ENCODE results near the gene VPS26C. TPM values are rescaled to one million over a fixed set of nuclear protein-coding genes. Genes with fewer than 3 reads are reported as not detected.

VPS26C gene
- total and polyA plus RNA-seq, 4 donors: 19.8 to 61.1 (median 42.9) TPM

GRCh38 chr21:37237764-37238163 lies 29.4 kb downstream of the VPS26C start:
- H3K36me3 ChIP-seq (ENCODE audit: control insufficient read depth in 4 of 4, insufficient read depth in 4 of 4, low read length in 4 of 4): peaks cover 5 to 23% (median 17%) of the 10 kb centered on the region in 4 donors
- H3K4me3 ChIP-seq: no peak overlapping the region
- no peak for TF ChIP-seq CTCF (IDR thresholded peaks at IDR 0.05; ENCODE audit: control extremely low read depth, extremely low read depth)
- DNase-seq: no peak
- no peak overlapping the region for H3K27ac ChIP-seq (ENCODE audit: low read depth in 1 of 2, low read length in 1 of 2)
- no peaks in the 10 kb centered on the region for H3K9me3 ChIP-seq (ENCODE audit: control insufficient read depth in 4 of 4, insufficient read depth in 3 of 4, low read length in 3 of 4)
- ATAC-seq (ENCODE audit: insufficient read depth, low FRiP score): no peak
- 38 to 42% methylated on average over 4 of the region's 4 CpGs for WGBS, 2 donors
- H3K4me1 ChIP-seq (ENCODE audit: control insufficient read depth in 5 of 5, insufficient read depth in 5 of 5, low read length in 5 of 5): no peaks in the 10 kb centered on the region
- no peak overlapping the region for H3K9ac ChIP-seq (ENCODE audit: insufficient read depth in 1 of 2, low read length in 2 of 2)
- no peaks in the 10 kb centered on the region for H3K27me3 ChIP-seq (ENCODE audit: control insufficient read depth in 3 of 3, insufficient read depth in 3 of 3, low read length in 2 of 3)

- Histone ChIP-seq H3K9me3 (ENCODE audit: control insufficient read depth in 4 of 4, insufficient read depth in 3 of 4, low read length in 3 of 4) (no peaks in the 10 kb centered on the region), H3K27me3 (ENCODE audit: control insufficient read depth in 3 of 3, insufficient read depth in 3 of 3, low read length in 2 of 3) (no peaks in the 10 kb centered on the region), H3K27ac (ENCODE audit: low read depth in 1 of 2, low read length in 1 of 2) (no peak overlapping the region), H3K4me3 (no peak overlapping the region), H3K9ac (ENCODE audit: insufficient read depth in 1 of 2, low read length in 2 of 2) (no peak overlapping the region), H3K36me3 (ENCODE audit: control insufficient read depth in 4 of 4, insufficient read depth in 4 of 4, low read length in 4 of 4) (peaks cover 5 to 25% (median 19%) of the 10 kb centered on the region in 4 donors), H3K4me1 (ENCODE audit: control insufficient read depth in 5 of 5, insufficient read depth in 5 of 5, low read length in 5 of 5) (no peaks in the 10 kb centered on the region)
- 95 to 100% methylated on average over 2 of the region's 2 CpGs for WGBS, 2 donors
- no peak for TF ChIP-seq CTCF (IDR thresholded peaks at IDR 0.05; ENCODE audit: control extremely low read depth, extremely low read depth)
- ATAC-seq (ENCODE audit: insufficient read depth, low FRiP score) (no peak), DNase-seq (no peak)
Observed at GRCh38 chr21:37237346-37237745, 29.8 kb downstream of the VPS26C start.

- TF ChIP-seq CTCF (IDR thresholded peaks at IDR 0.05; ENCODE audit: control extremely low read depth, extremely low read depth): no peak
- H3K27ac ChIP-seq (ENCODE audit: low read depth in 1 of 2, low read length in 1 of 2): no peak overlapping the region
- DNase-seq (no peak), ATAC-seq (ENCODE audit: insufficient read depth, low FRiP score) (no peak)
- H3K27me3 ChIP-seq (ENCODE audit: control insufficient read depth in 3 of 3, insufficient read depth in 3 of 3, low read length in 2 of 3): no peaks in the 10 kb centered on the region
- no peak overlapping the region for H3K4me3 ChIP-seq
- H3K4me1 ChIP-seq (ENCODE audit: control insufficient read depth in 5 of 5, insufficient read depth in 5 of 5, low read length in 5 of 5): no peaks in the 10 kb centered on the region
- 94 to 97% methylated on average over 9 of the region's 9 CpGs for WGBS, 2 donors
- no peak overlapping the region for H3K9ac ChIP-seq (ENCODE audit: insufficient read depth in 1 of 2, low read length in 2 of 2)
- H3K36me3 ChIP-seq (ENCODE audit: control insufficient read depth in 4 of 4, insufficient read depth in 4 of 4, low read length in 4 of 4): peaks cover 6 to 39% (median 25%) of the 10 kb centered on the region in 4 donors
- H3K9me3 ChIP-seq (ENCODE audit: control insufficient read depth in 4 of 4, insufficient read depth in 3 of 4, low read length in 3 of 4): no peaks in the 10 kb centered on the region
Observed at GRCh38 chr21:37233551-37234146, 33.5 kb downstream of the VPS26C start.
